NCI-H2227 treated with DMSO at 0.1 percent for 48 hours (cell line): ENCODE results near the gene LAX1.
"Not testable (repeated sequence)": the region's sequence is repeated elsewhere in the genome, so short reads cannot be mapped to it uniquely, and the experiment has no call there.

Experiments
- DNase-seq: peaks from one replicate; lab custom pipeline; 2025; lab: John Stamatoyannopoulos, UW

Gene LAX1, protein sequence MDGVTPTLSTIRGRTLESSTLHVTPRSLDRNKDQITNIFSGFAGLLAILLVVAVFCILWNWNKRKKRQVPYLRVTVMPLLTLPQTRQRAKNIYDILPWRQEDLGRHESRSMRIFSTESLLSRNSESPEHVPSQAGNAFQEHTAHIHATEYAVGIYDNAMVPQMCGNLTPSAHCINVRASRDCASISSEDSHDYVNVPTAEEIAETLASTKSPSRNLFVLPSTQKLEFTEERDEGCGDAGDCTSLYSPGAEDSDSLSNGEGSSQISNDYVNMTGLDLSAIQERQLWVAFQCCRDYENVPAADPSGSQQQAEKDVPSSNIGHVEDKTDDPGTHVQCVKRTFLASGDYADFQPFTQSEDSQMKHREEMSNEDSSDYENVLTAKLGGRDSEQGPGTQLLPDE

DNA sequence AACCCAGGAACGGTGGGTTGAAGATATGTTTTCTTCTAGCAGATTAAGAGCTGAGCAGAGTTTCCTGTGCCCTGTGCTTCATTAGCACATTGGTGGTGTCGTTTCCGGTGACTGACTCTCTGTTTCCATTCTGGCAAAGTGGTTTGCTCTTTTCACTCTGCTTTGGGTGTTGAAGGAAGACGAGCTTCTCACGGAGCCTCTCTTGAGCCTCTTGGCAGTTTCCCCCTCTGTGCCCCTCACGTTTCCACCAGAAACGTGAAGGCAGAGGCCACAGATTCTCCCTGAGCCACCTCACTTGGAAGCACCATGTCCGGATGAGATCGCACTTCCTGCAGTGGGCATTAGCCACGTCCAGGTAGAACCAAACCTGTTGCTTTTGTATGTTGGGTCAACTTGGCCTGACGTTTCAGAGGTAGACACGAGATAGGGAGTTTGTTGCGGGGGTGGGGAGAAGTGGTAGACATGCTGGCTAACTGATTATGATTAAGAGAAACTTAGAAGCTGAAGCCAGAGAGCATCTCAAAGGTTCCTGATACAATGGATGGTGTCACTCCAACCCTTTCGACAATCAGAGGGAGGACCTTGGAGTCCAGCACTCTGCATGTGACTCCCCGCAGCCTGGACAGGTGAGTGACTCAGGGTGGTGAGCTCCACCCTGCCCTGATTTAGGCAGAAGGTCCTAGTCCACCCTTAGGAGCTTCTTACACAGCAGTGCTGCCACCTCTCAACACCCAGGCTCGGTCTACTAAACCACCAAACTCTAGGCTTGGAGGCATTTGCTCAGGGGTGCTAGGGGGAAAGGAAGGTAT lies at the start of gene LAX1:
TSS of gene LAX1 (plus strand) at position 155 of the 809 bp plus-strand sequence. CDS start at position 538, 383 bp downstream.
- DNase-seq, result no peak

DNA sequence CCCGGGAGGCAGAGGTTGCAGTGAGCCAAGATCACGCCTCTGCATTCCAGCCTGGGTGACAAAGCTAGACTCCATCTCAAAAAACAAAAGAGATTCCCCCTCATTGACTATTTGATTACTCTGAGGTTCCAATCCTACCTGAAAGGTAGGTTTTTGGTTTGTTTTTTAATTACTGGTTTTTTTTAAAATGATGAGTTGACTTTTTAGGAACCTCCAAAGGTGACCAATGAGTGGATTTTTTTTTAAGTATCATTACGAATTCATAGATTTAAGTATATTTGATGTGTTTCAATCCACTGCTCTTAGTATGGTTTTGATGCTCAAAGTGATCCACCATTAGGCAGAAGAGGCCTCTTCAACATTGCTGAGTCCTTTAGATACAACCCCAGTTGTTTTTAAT lies 47.9 kb upstream of the LAX1 start:
- DNase-seq, result no peak

DNA sequence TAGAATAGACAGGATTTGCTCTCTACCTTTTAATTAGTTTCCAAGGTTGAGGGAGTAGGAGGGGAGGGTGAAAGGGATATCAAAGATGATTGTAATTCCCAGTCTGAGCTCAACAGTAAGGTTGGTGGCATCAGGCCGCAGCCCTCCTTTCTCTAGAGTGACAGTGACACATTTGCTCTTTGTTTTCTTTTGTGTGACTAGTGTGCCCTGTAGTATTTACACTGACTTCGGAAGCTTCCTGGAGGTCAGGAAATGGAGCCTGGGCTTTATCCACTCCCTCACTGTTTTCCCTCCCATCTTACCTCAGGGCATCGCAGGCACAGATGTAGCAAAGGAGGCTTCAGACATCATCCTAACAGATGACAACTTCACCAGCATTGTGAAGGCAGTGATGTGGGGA lies 44.7 kb upstream of the LAX1 start:
- no peak for DNase-seq

DNA sequence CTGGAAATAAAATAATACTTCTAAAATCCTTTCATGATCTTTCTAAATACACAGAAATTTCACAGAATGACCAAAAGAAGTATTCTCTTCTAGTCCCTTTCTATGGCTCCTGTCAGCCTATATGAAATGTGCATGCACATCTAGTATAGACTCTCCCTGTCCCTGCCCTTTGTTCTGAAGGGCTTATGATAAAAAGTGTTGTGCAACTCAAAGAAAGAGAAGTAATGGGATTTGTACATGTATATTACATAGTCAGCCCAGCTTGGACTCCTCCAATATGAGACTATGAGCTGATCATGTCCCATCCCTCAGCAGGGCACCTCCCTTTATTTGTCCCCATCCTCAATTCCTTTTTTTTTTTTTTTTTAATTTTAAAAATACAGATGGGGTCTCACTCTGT lies 42.1 kb upstream of the LAX1 start:
- DNase-seq, result no peak

DNA sequence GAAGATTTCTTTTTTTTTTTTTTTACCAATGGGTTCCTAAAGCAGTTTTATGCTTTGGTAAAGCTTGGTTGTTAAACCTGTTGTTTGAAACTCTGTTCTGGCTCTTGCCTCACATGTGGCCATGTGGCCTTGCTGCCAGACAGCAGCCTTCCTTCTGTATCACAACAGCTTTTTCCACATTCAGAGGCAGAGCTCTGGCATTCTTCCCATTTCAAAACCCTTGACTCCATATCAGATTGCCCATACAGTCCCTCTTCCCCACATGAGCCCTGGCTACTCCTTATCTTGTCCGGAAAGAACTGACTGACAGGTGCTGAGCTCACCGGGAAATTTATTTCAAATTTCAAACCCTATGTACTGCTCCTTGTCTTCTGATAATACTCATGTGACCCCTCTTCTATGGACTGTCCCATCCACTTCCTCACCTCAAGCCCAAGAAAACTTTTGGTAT lies 38.5 kb upstream of the LAX1 start:
- DNase-seq, result no peak

DNA sequence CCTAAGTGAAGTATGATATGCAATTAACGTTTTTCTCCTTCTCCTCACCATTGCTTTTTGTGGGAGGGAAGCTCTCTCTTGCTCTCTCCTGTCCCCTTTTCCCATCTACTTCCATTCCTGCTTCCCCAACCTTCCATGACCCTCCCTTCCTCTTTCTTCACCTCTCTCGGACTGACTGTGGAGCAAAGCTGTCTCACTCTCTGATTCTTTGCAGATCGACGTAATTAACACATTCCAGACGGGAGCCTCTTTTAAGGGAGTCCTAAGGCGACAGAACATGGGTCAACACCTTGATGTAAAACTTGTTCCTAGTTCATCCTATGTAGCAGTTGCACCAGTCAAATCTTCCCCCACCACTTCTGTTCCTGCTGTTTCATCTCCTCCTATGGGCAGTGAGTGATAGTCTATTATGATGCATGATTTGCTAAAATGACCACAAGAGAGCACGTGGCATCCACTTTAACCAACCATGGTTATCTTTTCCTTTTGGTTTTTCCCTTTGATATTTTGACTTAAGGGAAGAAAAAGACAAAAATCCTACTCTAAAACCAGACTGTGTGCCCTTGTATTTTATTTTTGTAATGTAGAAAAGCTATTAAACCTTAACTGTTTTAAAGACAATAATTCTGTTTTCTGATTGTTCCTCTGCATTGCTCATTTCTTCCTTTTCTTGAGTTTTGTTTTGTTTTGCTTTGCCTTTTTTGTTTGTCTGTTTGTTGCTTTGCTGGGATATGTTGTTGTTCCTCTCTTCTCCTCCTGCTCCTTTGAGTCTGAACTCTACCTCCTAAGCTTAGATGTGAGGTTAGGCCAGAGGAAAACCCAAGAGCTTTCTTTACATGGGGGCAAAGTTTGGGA lies 31.7 kb upstream of the LAX1 start:
- DNase-seq, result no peak

DNA sequence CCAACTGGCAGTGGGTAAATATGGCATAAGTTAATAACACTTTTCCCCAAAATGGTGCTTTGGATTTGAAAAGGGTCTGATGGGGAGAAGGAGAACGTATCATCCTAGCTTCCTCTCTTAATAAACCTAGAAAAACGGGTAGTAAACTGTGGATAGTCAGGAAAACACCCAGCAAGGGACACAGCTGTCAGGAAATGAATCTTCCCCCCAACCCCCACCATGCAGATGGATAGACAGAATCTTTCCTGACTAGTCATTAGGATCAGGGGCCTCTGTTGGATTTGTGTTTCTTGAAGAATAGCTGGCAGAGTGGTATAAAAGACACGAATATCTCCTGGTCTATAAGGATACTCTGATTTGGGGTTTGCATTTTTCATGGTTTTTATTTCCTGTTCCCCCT lies 22.5 kb upstream of the LAX1 start:
- DNase-seq, result no peak

DNA sequence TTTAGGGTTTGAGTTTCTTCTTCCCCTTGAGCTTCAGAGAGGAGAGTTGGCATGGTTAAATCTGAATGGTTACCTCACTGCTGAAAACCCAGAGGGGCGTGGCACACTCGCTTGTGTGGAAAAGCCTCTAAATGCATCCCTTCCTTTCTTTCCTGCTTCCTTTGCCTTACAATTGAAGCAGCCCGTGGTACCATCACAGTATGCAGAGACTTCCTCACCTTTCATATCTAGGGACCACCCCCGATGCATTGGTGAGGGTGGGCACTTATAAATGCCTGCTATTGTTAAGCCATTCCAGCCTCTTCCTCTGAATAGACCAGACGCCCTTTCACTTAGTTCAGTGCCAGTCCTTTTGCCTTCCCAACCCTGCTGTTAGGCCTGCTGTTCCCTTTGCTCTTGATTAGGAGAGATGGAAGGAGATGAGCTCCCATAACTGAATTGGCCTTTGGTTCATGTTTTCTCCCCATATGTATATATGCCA lies 21.9 kb upstream of the LAX1 start:
- DNase-seq, result no peak

DNA sequence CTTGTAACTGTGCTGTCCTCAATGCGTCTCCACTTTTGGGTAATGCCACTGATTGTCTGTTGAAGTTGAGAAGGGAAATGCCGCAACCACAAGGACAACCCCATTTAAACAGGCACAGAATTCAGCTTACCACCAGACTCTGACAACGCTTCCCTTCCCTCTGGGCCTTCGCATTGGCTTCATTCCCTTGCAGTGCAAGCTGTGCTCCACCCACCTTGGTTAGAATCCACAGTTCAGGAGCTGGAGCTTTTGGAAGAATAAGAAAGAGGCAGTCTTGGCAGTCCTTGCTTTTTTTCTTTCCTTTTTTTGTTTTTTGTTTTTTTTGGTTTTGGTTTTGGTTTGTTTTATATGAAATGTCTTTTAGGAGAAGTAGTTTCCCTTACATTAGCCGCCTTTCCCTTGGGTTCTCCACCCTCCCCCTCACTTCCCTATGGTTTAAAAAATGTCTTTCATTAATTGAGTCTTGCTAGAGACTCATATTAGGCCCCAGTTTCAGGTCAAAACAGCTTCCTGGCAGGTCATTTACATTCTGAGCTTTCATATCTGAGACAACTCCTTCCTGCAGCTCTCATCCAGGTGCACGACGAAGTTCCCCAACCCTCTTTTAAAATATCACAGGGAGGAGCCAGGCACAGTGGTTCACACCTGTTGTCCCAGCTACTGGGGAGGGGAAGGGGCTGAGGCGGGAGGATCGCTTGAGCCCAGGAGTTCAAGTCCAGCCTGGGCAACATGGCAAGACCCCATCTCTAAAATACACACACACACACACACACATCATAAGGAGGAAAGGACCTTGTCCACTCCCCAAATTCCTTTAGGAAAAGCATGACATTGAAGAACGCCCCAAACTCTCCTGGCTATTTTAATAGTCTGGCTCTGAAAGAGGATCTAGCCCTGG lies 20.7 kb upstream of the LAX1 start:
- no peak for DNase-seq

DNA sequence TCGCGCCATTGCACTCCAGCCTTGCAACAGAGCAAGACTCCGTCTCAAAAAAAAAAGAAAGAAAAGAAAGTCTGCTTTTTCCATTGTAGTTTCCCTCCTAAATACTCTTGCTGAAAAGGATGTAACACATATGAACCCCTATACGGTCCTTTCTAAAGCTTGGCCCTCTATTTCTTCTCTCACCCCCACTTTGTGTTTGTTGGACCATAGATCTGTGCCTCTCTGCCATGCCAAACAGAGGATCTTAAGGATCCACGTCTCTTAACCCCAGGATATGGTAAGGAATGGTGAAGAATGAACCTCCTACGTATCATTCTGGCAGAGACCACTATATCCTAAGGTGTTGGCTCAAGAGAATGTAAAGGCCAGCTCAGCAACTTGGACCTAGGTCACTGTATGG lies 18.7 kb upstream of the LAX1 start:
- no peak for DNase-seq

DNA sequence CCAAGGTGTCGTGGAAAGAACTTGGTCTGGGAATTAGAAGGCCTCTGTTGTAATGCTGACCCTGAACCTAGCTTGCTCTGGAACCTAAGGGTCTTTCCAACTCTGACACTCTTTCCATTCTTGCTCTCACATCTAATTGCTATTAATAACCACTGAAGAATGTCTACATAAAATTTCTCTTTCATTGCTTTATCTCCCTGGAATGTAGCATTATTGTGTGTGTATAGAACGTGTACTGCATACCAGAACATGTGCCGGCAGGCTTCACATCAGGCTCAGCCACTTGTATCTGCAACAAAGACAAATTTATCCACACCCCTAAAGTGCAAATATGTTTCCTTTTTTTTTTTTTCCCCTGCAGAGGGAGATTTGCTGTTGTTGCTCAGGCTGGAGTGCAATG lies 13.9 kb upstream of the LAX1 start:
- no peak for DNase-seq

DNA sequence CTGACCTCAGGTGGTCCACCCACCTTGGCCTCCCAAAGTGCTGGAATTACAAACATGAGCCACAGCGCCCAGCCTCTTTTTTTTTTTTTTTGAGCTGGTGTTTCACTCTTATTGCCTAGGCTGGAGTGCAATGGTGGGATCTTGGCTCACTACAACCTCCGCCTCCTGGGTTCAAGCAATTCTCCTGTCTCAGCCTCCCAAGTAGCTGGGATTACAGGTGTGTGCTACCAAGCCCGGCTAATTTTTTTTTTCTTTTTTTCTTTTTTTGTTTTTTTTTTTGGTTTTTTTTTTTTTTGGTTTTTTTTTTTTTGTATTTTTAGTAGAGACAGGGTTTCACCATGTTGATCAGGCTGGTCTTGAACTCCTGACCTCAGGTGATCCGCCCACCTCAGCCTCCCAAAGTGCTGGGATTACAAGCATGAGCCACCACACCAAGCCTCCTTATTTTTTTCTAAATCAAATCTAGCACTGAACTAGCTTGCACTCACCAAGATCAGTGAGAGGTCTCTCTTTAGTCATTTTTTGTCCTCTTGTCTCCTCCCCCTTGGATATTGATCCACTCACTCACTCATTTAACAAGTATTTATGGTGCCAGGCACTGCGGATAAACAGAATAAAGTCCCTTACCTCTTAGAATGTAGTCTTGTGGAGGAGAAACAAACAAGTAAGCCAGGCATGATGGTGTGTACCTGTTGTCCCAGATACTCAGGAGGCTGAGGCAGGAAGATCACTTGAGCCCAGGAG lies 13.2 kb upstream of the LAX1 start:
- DNase-seq, result not testable (repeated sequence)

DNA sequence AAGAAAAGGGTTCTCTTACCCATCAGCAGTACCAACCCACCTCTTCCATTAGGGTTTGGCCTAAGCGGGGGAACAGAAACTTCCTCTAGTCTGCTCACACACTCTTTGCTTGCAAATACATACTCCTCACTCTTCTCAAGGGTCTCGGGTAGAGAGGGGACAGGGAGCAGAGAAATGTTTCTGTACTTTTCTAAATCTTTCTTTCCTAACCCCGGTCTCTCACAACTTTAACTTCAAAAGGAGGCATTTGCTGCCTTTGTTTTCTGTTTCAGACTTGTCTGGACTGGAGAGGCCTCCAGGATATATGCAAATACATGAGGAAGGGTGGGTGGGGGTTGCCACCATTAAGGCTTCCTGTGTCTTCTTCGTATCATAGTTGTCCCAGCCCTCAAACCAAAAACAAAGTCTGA lies 10.5 kb upstream of the LAX1 start:
- DNase-seq, result no peak

DNA sequence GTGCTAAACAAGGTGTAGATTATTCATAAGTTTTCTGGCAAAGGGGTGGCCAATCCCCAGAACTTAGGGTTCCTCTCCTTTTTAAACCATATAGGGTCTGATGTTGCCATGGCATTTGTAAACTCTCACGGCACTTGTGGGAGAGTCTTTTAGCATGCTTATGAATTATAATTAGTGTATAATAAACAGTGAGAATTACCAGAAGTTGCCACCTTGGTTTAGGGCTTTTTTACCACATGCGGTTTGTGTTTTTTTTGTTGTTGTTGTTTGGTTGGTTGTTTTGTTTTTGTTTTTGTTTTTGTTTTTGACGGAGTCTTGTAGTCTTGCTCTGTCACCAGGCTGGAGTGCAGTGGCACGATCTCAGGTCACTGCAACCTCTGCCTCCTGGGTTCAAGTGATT lies 8.9 kb upstream of the LAX1 start:
- DNase-seq, result no peak

DNA sequence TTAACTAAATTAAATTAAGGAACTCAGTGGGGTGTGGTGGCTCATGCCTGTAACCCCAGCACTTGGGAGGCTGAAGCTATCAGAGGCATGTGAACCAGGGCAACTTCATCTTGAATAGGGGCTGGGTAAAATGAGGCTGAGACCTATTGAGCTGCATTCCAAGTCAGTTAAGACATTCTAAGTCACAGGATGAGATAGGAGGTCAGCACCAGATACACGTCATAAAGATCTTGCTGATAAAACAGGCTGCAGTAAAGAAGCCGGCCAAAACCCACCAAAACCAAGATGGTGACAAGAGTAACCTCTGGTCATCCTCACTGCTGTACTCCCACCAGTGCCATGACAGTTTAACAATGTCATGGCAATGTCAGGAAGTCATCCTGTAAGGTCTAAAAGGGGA lies 6.2 kb upstream of the LAX1 start:
- not testable (repeated sequence) for DNase-seq

DNA sequence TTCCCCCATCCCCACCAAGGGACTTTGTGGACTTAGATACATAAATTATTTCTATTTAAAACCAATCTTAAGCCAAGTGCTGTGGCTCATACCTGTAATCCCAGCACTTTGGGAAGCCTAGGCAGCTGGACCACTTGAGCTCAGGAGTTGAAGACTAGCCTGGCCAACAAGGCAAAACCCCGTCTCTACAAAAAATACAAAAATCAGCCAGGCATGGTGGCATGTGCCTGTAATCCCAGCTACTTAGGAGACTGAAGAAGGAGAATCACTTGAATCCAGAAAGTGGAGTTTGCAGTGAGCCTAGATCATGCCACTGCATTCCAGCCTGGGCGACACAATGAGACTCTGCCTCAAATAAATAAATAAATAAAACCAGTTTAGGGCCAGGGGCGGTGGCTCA lies 4.5 kb upstream of the LAX1 start:
- DNase-seq, result no peak

DNA sequence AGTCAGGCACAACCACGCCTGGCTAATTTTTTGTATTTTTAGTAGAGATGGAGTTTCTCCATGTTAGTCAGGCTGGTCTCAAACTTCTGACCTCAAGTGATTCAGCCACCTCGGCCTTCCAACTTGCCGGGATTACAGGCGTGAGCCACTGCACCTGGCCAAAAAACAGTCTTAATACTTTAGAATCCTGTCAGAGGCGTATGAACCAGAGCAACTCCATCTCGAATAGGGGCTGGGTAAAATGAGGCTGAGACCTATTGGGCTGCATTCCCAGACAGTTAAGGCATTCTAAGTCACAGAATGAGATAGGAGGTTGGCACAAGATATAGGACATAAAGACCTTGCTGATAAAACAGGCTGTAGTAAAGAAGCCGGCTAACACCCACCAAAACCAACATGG lies 3.0 kb upstream of the LAX1 start:
- DNase-seq, result not testable (repeated sequence)

DNA sequence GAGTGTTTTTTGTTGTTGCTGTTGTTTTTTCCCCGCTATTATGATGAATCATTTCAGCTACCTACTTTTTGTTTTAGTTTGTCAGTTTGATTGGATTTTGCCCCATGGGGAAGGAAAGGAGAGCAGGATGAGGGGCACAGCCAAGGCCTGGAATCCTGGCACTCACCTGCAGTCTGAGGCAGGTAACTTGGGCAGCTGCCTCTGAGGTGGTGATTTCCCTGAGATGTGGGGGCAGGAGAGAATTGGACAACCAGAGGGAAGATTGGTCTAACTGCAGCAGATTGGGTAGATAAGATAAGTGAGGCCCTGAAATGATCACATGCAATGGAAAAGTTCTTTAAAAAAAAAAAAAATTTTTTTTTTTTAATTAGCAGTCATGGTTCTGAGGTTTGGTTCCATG lies 1.5 kb upstream of the LAX1 start:
- no peak for DNase-seq

DNA sequence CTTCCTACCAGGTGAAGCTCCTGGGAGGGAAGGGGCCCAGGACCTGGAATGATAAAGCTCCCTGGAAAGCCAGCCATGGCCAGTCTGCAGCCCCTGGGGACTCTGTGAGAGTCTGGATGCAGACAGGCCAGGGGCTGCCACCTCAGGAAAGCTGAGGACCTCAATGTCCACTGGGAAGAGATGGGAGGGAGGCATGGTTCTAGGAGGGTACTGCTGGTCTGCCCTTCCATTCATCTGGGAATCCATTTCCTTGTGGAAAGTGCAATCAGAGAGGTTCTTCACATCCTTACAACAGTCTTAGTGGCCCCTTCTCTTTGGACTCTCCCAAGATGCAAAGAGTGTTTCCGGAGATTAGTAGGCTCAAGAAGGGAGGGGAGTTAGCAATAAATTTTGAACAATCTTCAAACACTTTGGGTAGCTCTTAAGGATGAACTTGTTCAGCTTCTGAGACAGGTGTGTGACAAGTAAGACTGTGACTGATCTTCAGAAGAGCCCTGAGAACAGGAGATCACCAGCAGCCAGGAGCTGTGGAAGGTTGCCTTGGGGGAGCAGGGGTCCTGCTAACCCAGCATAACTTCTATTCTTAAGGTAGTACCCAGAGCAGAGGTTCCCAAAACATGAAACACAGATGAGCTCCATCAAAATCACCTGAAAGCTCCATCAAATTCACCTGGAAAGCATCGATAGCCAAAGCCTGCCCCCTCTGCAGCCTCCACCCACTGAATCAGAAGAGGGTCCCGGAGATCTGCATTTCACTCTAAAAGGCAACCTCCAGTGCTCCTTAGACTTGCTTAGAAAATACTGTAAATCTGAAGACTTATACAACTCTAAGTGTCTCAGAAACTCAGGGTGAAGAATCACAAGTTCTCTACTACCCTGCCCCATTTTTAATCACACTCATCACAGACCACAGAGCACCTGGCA lies 616 bp upstream of the LAX1 start:
- DNase-seq, result no peak
